Measurements from ENCODE around the gene TMEM132C. TPM values are rescaled to one million over a fixed set of nuclear protein-coding genes. Genes with fewer than 3 reads are reported as not detected.
A peak's percentile ranks its signal among the peaks of the same experiment; 100 is the strongest.
"Not testable (repeated sequence)": the region's sequence is repeated elsewhere in the genome, so short reads cannot be mapped to it uniquely, and the experiment has no call there.

Gene TMEM132C
- total RNA-seq, 2 experiments from 2014 or later: not detected

DNA sequence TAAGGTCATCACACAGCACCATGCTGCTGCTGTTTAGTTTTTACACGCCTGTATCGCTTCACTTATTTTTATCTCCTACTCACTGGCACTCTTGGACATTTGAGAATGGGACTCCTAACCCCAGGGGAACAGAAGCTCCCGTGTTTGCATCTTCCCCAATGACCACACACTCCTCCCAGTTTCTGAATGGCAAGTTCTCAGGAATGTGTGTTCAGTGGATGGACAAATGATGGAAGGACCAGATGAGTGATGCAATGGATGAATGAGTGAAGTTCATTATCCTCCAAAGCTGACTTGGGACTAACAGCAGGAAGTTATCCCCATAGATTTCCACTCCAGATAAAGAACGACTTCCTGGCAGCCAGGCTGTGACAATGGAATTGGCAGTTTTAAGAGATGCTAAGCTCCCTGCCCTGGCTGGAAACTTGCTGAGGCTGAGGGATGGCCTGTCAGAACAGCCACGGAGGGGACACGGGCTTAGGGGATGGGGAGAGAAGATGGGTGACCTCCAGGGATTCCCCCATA is 325.3 kb downstream of the TMEM132C start:
- Mint-ChIP-seq H3K36me3 (no peaks in the 10 kb centered on the region), H3K27ac (peak overlapping the region; percentile 35), H3K4me1 (no peaks in the 10 kb centered on the region), H3K27me3 (peaks cover 4% of the 10 kb centered on the region), H3K9me3 (no peaks in the 10 kb centered on the region), H3K4me3 (no peak overlapping the region)
- no peak for DNase-seq

DNA sequence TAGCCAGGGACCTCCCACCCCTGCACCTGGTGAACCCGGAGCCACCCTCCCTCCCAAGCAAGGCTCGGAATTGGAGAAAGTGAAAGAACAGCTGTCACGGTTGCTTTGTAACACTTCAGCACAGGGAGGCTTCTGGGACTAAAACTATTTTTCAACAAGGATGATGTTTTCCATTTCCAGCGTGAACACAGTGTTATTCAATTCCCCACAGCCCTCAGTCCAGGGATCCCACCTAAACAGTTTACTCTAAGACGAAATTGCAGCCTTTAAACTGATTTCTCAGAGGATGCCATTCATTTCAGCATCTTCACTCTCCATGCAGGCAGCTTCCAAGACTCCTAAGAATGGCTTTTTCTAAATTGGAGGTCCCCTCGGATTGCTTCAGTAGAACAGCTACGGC is 327.6 kb downstream of the TMEM132C start:
- Mint-ChIP-seq H3K9me3 (no peaks in the 10 kb centered on the region), H3K4me1 (no peaks in the 10 kb centered on the region), H3K27ac (no peak overlapping the region), H3K36me3 (no peaks in the 10 kb centered on the region), H3K4me3 (no peak overlapping the region), H3K27me3 (peaks cover 4% of the 10 kb centered on the region)
- DNase-seq: no peak

DNA sequence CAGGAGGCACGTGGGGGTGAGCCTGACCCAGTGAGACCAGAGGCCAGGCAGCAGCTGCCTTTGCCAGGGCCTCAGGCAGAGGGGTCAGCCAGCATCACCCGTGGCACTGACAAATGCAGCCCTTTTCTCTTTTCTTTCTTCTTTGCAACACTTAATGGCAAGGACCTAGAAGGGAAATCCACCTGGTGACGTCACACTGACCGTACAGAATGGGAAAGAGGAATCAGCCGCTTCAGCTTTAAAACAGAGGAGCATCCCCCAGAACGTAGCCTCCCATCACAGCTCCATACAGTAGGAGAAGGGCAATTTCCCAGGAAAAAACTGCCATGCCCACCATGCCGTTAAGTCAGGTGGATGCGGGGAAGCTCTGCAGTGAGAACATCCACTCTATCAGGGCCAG is 328.6 kb downstream of the TMEM132C start:
- Mint-ChIP-seq H3K4me3 (no peak overlapping the region), H3K27me3 (peaks cover 4% of the 10 kb centered on the region), H3K4me1 (no peaks in the 10 kb centered on the region), H3K9me3 (no peaks in the 10 kb centered on the region), H3K27ac (no peak overlapping the region), H3K36me3 (no peaks in the 10 kb centered on the region)
- no peak for DNase-seq

DNA sequence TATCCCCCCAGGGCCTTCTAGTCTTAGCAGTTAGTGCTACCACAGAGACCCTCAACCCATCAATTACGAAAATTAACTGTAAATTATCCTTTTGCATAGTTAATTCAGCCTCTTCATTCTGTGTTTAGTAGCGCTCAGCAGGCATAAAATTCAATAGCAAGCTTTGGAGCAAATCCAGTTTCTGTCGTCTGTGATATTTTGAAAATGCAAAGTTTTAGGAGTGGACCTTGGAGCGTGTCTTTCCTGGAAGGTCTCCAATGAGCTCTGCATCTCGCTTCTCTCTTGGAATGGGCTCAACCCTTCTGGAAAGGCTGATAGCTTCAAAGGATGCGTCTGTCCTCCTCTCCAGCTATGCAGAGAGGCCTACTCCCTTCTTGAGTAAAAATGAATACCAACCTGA is 333.9 kb downstream of the TMEM132C start:
- Mint-ChIP-seq H3K4me1 (no peaks in the 10 kb centered on the region), H3K27me3 (no peaks in the 10 kb centered on the region), H3K36me3 (no peaks in the 10 kb centered on the region), H3K27ac (no peak overlapping the region), H3K9me3 (no peaks in the 10 kb centered on the region), H3K4me3 (no peak overlapping the region)
- no peak for DNase-seq

DNA sequence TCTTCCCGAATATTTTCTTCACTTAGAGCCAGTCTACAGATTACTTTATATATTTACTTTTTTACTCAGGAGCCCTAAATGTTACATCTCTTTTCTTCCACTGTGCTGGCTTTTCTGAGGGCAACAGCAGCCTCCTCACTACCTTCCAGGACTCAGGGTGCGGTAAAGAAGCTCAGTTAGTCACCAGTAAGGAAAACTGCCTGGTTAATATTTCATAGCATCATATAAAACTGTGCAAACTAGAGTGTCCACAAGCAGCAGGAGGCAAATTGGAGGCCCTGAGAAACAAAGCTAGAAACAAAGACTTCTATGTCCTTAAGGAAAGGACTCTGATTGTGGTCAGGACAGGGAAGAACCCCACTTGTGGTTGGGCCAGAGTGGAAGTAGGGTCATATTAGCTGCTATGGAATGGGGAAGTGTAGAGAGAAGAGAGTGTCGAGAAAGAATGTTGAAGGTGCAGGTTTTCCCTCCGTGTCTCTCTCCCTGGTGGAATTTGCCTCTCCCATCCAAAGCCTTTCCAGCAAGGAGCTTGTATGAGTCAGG is 336.7 kb downstream of the TMEM132C start:
- Mint-ChIP-seq H3K27ac (no peak overlapping the region), H3K36me3 (no peaks in the 10 kb centered on the region), H3K27me3 (no peaks in the 10 kb centered on the region), H3K9me3 (no peaks in the 10 kb centered on the region), H3K4me3 (no peak overlapping the region), H3K4me1 (no peaks in the 10 kb centered on the region)
- DNase-seq: no peak

DNA sequence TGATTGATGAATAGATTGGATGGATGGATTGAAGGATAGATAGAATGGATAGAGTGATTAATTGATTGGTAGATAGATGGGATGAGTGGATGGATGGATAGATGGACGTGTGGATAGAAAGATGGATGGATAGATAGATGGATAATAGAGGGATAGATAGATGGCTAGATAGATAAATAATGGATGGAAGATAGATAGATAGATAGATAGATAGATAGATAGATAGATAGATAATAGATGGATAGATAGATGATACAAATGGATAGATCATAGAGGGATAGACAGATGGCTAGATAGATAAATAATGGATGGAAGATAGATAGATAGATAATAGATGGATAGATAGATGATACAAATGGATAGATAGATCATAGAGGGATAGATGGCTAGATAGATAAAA is 337.2 kb downstream of the TMEM132C start:
- not testable (repeated sequence) for H3K4me3 Mint-ChIP-seq, DNase-seq, H3K9me3 Mint-ChIP-seq, H3K27me3 Mint-ChIP-seq, H3K36me3 Mint-ChIP-seq, H3K27ac Mint-ChIP-seq, H3K4me1 Mint-ChIP-seq

DNA sequence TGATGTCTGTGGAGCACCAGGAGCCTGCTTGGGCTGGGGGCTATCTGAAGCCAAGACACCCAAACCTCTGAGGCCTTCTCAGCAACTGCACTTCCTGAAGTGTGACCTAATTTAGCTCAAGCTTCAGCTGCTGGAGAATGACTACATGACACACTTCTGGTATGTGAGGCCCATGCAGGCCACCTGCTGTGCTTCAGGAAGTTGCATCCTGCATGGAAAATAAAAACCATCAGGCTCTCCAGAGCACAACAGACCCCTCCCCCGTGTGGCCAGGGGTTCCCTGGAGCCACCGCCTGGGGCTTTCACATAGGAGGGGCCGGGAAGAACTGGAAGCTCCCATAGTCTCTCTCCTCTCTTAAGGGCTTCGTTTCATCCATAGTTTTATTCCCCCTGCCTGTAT is 339.1 kb downstream of the TMEM132C start:
- H3K4me3 Mint-ChIP-seq: no peak overlapping the region
- no peaks in the 10 kb centered on the region for H3K4me1 Mint-ChIP-seq
- no peaks in the 10 kb centered on the region for H3K27me3 Mint-ChIP-seq
- H3K36me3 Mint-ChIP-seq: no peaks in the 10 kb centered on the region
- no peak overlapping the region for H3K27ac Mint-ChIP-seq
- no peak for DNase-seq
- H3K9me3 Mint-ChIP-seq: no peaks in the 10 kb centered on the region

DNA sequence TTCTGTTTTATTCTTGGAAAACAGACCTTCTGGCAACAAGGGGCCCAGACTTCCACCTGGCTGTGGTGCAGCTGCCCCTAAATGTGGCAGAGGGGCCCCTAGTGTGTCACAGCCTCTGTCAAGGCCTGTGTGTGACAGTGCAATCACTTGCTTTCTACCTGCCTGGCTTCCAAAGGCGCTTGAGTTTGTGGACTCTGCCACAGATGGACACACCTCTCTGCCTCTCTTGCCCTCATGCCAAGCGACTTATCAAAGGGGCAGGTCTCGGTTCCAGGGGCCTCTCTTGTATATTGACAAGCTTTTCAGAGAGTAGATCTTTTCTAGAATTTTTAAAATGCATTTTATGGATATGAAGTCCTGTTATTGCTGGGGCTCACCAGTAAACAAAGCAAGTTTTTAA is 339.6 kb downstream of the TMEM132C start:
- H3K9me3 Mint-ChIP-seq: no peaks in the 10 kb centered on the region
- no peak overlapping the region for H3K27ac Mint-ChIP-seq
- H3K4me1 Mint-ChIP-seq: no peaks in the 10 kb centered on the region
- DNase-seq: no peak
- H3K27me3 Mint-ChIP-seq: no peaks in the 10 kb centered on the region
- no peak overlapping the region for H3K4me3 Mint-ChIP-seq
- no peaks in the 10 kb centered on the region for H3K36me3 Mint-ChIP-seq

DNA sequence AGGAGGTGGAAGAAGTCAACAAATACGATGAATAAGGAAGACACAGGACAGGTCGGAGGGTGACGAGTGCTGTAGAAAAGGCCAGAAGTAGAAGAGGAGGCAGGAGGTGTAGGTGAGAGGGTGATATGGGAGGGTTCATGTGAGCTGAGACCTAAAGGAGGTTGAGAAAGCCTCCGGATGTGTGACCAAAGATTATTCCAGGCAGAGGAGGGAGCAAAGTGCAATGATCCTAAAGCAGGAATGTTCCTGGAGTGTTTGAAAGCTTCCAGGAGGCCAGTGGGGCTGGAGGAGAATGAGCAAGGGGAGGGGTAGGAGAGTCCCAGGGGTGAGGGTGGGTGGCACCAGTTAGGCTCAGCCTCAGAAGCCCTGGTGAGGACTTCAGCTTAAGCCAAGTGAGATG is 340.0 kb downstream of the TMEM132C start:
- DNase-seq: no peak
- Mint-ChIP-seq H3K4me1 (no peaks in the 10 kb centered on the region), H3K4me3 (no peak overlapping the region), H3K27me3 (no peaks in the 10 kb centered on the region), H3K27ac (no peak overlapping the region), H3K36me3 (no peaks in the 10 kb centered on the region), H3K9me3 (no peaks in the 10 kb centered on the region)

DNA sequence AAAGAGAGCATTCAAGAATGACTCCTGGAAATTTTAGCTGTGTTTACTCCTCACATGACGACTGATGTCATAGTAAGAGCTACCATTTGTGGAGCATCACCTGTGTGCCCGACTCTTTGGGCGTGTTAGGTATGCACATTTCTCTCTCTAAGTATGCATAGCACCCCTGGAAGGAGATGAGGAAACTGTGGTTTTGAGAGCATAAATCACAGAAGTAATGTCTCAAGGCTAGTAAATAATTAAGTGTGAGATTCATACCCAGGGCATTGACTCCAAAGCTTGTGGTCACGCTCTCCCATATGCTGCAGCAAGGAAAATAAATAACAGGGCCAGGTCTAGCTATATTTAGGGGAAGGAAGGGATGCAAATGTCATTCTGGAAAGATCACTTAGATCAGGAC is 340.7 kb downstream of the TMEM132C start:
- no peak overlapping the region for H3K27ac Mint-ChIP-seq
- DNase-seq: no peak
- H3K4me1 Mint-ChIP-seq: no peaks in the 10 kb centered on the region
- no peaks in the 10 kb centered on the region for H3K9me3 Mint-ChIP-seq
- H3K36me3 Mint-ChIP-seq: no peaks in the 10 kb centered on the region
- H3K27me3 Mint-ChIP-seq: no peaks in the 10 kb centered on the region
- H3K4me3 Mint-ChIP-seq: no peak overlapping the region

DNA sequence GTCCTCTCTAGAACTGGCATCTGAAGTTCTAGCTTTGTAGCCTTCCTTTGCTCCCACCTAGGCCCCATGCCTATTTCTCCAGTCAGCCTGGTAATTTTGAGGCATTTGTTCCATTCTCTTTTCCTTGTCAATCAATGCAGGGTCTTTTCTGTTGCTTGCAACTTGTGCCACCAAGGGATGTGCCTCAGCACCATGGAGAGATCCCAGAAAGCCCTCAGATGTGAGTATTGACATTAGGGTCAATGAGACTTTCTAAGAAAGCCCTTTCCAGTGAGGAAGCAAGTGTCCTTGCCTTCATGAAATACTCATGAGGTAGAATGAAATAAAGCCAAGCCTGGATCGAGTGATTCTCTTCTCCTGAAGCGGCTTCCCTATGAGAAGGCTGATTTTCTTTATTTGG is 342.9 kb downstream of the TMEM132C start:
- no peaks in the 10 kb centered on the region for H3K4me1 Mint-ChIP-seq
- H3K4me3 Mint-ChIP-seq: no peak overlapping the region
- no peaks in the 10 kb centered on the region for H3K9me3 Mint-ChIP-seq
- no peaks in the 10 kb centered on the region for H3K36me3 Mint-ChIP-seq
- H3K27ac Mint-ChIP-seq: no peak overlapping the region
- H3K27me3 Mint-ChIP-seq: no peaks in the 10 kb centered on the region
- DNase-seq: no peak

DNA sequence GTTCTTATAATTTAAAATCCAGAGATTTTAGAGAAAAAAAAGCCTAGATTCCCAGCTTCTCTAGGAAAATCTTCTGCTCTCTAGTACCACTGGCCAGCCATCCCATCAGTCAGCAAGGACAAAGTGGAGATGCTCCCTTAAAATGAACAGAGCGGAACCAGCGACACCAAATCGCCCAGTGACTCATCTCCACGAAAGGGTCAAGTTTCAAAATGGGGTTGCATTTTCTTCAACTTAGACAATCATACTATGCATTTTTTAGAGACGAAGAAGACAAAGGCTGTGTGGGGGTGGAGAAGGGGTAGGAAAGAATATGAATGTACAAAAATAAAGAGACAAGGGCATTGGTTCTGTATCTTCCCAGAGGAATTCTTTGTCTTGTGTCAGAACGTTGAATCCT is 344.8 kb downstream of the TMEM132C start:
- H3K27me3 Mint-ChIP-seq: no peaks in the 10 kb centered on the region
- H3K9me3 Mint-ChIP-seq: no peaks in the 10 kb centered on the region
- H3K36me3 Mint-ChIP-seq: no peaks in the 10 kb centered on the region
- no peak for DNase-seq
- no peak overlapping the region for H3K27ac Mint-ChIP-seq
- H3K4me1 Mint-ChIP-seq: no peaks in the 10 kb centered on the region
- H3K4me3 Mint-ChIP-seq: no peak overlapping the region

DNA sequence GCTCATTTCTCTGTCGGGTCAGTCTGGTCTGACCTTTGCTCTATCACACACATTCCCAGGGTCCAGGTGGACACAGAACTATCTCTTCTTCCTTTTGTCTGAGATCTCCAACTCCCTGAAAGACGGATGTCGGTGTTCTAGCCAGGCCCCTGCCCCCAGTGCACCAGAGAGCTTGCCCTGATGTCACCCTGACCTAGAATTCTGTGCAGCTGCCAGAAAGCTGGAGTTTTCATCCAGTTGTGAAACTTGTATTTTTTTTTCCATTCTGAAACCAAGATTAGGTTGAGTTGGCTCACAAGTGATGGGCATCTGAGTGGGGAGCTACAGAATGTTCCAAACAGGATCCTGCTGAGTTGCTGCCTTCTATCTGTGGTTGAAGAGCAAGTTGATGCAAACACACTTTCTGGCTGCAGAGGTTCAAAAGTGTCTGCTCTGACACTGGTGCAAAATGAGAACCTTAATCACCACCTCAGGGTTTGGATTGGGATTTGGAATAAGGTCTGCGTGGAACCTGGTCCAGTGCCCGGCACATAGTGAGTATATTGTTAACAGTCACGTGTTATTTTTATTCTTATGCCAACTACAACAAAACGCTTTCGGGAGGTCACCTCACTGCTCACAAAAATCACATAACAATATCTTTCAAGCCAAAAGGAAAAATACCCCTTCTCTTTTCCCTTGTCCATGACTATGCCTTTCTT is 345.3 kb downstream of the TMEM132C start:
- no peaks in the 10 kb centered on the region for H3K36me3 Mint-ChIP-seq
- no peak for DNase-seq
- no peak overlapping the region for H3K27ac Mint-ChIP-seq
- no peak overlapping the region for H3K4me3 Mint-ChIP-seq
- no peaks in the 10 kb centered on the region for H3K4me1 Mint-ChIP-seq
- no peaks in the 10 kb centered on the region for H3K27me3 Mint-ChIP-seq
- H3K9me3 Mint-ChIP-seq: no peaks in the 10 kb centered on the region

DNA sequence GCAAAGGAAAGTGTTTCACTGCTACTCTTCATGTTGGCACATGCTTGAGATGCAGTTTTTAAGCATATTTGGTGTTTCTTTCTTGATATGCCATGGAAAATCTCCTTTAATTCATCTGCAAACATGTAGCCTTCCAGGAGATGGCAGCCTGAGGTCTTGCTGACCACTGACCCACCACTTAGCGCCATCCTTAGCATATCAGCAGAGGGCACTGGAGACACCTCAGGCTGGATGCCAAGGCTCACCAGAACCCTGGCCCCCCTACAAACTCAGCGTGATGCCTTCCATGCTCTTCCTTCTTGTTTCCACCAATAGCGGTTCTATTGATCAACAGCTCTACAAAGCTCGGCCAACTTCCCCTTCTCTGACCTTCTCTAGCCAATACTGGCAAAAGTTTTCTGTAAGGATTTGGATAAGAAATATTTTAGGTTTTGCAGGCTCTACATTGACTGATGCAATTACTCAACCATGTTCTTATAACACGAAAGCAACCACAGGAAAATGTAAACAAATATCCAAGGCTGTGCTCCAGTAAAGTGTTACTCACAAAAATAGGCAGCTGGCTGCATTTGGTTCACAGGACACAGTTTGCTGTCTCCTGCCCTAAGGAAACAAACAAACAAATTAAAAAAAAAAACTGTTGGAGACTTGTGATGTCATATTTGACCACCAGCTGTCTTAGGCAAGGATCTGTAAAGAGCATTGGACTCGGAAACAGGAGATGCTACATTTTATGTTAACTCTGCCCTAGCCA is 347.0 kb downstream of the TMEM132C start:
- H3K36me3 Mint-ChIP-seq: no peaks in the 10 kb centered on the region
- DNase-seq: no peak
- no peaks in the 10 kb centered on the region for H3K4me1 Mint-ChIP-seq
- no peaks in the 10 kb centered on the region for H3K27me3 Mint-ChIP-seq
- H3K9me3 Mint-ChIP-seq: no peaks in the 10 kb centered on the region
- no peak overlapping the region for H3K4me3 Mint-ChIP-seq
- H3K27ac Mint-ChIP-seq: no peak overlapping the region

DNA sequence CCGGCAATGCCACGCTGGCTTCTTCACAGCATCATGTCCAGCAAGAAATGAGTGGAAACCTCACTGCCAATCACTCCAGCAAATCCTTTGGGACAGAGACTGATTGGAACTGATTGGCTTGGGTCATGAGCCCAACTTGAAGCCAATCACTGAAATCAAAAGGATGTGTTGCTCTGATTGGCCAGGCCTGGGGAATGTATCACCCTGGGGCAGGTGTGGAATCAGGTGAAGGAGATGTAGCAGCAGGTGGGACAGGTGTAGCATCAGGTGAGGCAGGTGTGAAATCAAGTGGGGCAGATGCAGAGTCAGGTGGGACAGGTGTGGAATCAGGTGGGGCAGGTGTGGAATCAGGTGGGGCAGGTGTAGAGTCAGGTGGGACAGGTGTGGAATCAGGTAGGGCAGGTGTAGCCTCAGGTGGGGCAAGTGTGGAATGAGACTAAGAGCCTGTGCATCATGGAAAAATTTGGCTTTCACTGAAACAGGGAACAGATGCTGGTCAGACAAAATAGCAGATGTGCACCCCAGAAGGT is 350.4 kb downstream of the TMEM132C start:
- Mint-ChIP-seq H3K36me3 (no peaks in the 10 kb centered on the region), H3K27me3 (no peaks in the 10 kb centered on the region), H3K27ac (no peak overlapping the region), H3K4me3 (no peak overlapping the region), H3K9me3 (no peaks in the 10 kb centered on the region), H3K4me1 (no peaks in the 10 kb centered on the region)
- DNase-seq: no peak

Measured in activated naive CD8-positive, alpha-beta T cell treated with anti-CD3 and anti-CD28 coated beads for 36 hours (primary cell).